GM18858 (cell line): ENCODE measurements around the gene C1orf159.

Experiments used
- ATAC-seq: cut with Tn5 transposase; IDR thresholded peaks from one replicate; pipeline ENCODE4 v1.9.1; 2021; ENCODE audit not compliant: unreplicated experiment

Gene C1orf159

GRCh38 chr1:1092894-1093609 is 22.8 kb downstream of the C1orf159 start:
- no peak for ATAC-seq

GRCh38 chr1:1092149-1092855 is 23.6 kb downstream of the C1orf159 start:
- no peak for ATAC-seq

GRCh38 chr1:1091344-1092148 is 24.3 kb downstream of the C1orf159 start:
- no peak for ATAC-seq

- no peak for ATAC-seq
Measured at GRCh38 chr1:1090424-1091343, 25.2 kb downstream of the C1orf159 start.

GRCh38 chr1:1089731-1090423 is 26.0 kb downstream of the C1orf159 start:
- no peak for ATAC-seq

- no peak for ATAC-seq
Measured at GRCh38 chr1:1088801-1089680, 26.8 kb downstream of the C1orf159 start.

- ATAC-seq = no peak
Measured at GRCh38 chr1:1088029-1088800, 27.7 kb downstream of the C1orf159 start.

- ATAC-seq = no peak
Measured at GRCh38 chr1:1087351-1088028, 28.4 kb downstream of the C1orf159 start.

GRCh38 chr1:1086911-1087341 is 29.0 kb downstream of the C1orf159 start:
- no peak for ATAC-seq

- ATAC-seq = no peak
Measured at GRCh38 chr1:1085911-1086841, 29.7 kb downstream of the C1orf159 start.

- no peak for ATAC-seq
Measured at GRCh38 chr1:1085171-1085841, 30.6 kb downstream of the C1orf159 start.

GRCh38 chr1:1084372-1085170 is 31.3 kb downstream of the C1orf159 start:
- no peak for ATAC-seq

- no peak for ATAC-seq
Measured at GRCh38 chr1:1083416-1084371, 32.2 kb downstream of the C1orf159 start.

- ATAC-seq = no peak
Measured at GRCh38 chr1:1082776-1083415, 33.0 kb downstream of the C1orf159 start.
